ENCODE measurements around the gene TCEA2. TPM values are rescaled to one million over a fixed set of nuclear protein-coding genes. Genes with fewer than 3 reads are reported as not detected.

Gene TCEA2
- total and polyA plus RNA-seq, 2 of the 13 experiments (the other 11 are each of a cell fraction or from before 2014, with no cell fraction given): 28.1 to 33.7 TPM

- TF ChIP-seq ZBTB46 (CRISPR knock-in tag; IDR thresholded peaks at IDR 0.05; ENCODE audit: borderline replicate concordance) (no peak), FUBP1 (CRISPR knock-in tag; IDR thresholded peaks at IDR 0.05; ENCODE audit: borderline replicate concordance) (no peak), ZNF629 (CRISPR knock-in tag; conservative IDR thresholded peaks at IDR 0.05) (no peak), ZHX2 (IDR thresholded peaks at IDR 0.05; ENCODE audit: low read depth) (no peak), ZHX2 (CRISPR knock-in tag; IDR thresholded peaks at IDR 0.05; ENCODE audit: borderline replicate concordance) (no peak), PBX2 (CRISPR knock-in tag; IDR thresholded peaks at IDR 0.05) (no peak), ZNF503 (CRISPR knock-in tag; IDR thresholded peaks at IDR 0.05) (no peak), ZNF367 (CRISPR knock-in tag; IDR thresholded peaks at IDR 0.05; ENCODE audit: borderline replicate concordance) (no peak), ZFAT (CRISPR knock-in tag; conservative IDR thresholded peaks at IDR 0.05) (no peak), SOX13 (IDR thresholded peaks at IDR 0.05) (no peak), SOX13 (CRISPR knock-in tag; conservative IDR thresholded peaks at IDR 0.05 in 1 of 2, IDR thresholded peaks at IDR 0.05 in 1 of 2) (peak in 1 of 2 experiments; percentile 7; a peak in 1 of 4 replicates), TFAP4 (IDR thresholded peaks at IDR 0.05; ENCODE audit: borderline replicate concordance, low read depth) (peak; percentile 51; the same call in 1 of the 2 replicates), ZNF451 (CRISPR knock-in tag; IDR thresholded peaks at IDR 0.05) (no peak)
Observed at GRCh38 chr20:64083378-64083803, 20.4 kb downstream of the TCEA2 start (continued).
